Measurements from ENCODE around the gene KRT83. TPM values are rescaled to one million over a fixed set of nuclear protein-coding genes. Genes with fewer than 3 reads are reported as not detected.

The KRT83 gene
- not detected in 2 replicates for total RNA-seq

DNA sequence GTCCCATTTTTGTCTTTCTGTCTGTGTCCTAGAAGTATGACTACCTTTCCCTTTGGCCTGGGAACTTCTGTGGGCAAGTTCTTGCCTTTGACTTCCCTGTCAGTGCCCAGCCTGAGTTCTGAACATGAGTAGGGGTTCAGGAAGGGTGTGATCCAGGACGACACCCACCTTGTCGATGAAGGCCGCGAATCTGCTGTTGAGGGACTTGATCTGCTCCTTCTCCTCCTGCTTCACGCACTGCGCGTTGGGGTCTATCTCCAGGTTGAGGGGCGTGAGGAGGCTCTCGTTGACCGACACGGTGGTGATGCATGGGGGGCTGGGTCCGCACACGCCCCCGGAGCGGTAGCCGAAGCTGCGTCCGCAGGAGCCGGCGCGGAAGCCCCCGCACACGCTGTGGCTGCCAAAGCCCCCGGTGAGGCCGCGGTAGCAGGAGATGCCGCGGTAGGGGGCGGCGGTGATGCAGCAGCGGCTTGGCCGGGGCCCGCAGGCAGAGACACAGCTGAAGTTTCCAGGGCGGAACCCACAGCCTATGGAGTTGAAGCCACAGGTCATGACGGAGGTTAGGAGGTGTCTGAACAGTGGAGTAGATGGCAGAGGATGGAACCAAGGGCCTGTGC is at the start of gene KRT83:
KRT83 (minus strand) TSS at position 615 of the 617 bp plus-strand sequence; CDS start at position 552, 63 bp downstream.
- no peaks in the 10 kb centered on the region for H3K36me3 ChIP-seq (ENCODE audit: control insufficient read depth, insufficient read depth, low read length)
- no peak for TF ChIP-seq CTCF (IDR thresholded peaks at IDR 0.05; ENCODE audit: insufficient read depth, low read length, poor library complexity, severe bottlenecking)
- peaks cover 35% of the 10 kb centered on the region for H3K27me3 ChIP-seq (ENCODE audit: control insufficient read depth, insufficient read depth, low read length)
- H3K4me3 ChIP-seq (ENCODE audit: low read depth, low read length) = no peak within 1 kb of the TSS
- DNase-seq (ENCODE audit: low read depth) = no peak

DNA sequence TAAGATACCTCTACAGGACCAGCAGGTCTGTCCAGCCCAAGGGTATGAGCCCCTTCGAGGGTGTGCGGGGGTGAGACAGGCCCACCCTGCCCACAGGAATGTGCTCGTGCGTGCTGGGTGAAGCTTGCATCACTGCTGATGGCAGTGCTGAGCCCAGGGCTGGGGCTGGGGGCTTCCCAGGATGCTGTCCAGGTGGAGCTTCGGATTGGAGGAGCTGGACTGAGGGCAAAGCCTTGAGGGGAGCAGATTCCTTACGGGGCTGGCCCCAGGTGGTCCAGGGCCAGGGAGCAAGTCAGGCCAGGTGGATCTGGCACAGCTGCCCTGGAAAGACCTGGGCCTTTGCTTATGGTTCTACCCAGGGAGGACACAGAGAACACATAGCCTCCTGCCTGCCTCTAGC is 48.6 kb upstream of the KRT83 start:
- Histone ChIP-seq H3K36me3 (ENCODE audit: control insufficient read depth, insufficient read depth, low read length) (no peaks in the 10 kb centered on the region), H3K4me3 (ENCODE audit: low read depth, low read length) (no peak overlapping the region), H3K27me3 (ENCODE audit: control insufficient read depth, insufficient read depth, low read length) (peaks cover 14% of the 10 kb centered on the region)
- DNase-seq (ENCODE audit: low read depth) = no peak
- no peak for TF ChIP-seq CTCF (IDR thresholded peaks at IDR 0.05; ENCODE audit: insufficient read depth, low read length, poor library complexity, severe bottlenecking)

- H3K4me3 ChIP-seq (ENCODE audit: low read depth, low read length) = no peak overlapping the region
- no peak for DNase-seq (ENCODE audit: low read depth)
- H3K36me3 ChIP-seq (ENCODE audit: control insufficient read depth, insufficient read depth, low read length) = no peaks in the 10 kb centered on the region
- no peak for TF ChIP-seq CTCF (IDR thresholded peaks at IDR 0.05; ENCODE audit: insufficient read depth, low read length, poor library complexity, severe bottlenecking)
- peaks cover 14% of the 10 kb centered on the region for H3K27me3 ChIP-seq (ENCODE audit: control insufficient read depth, insufficient read depth, low read length)
Observed at GRCh38 chr12:52369211-52369610, 48.0 kb upstream of the KRT83 start.

DNA sequence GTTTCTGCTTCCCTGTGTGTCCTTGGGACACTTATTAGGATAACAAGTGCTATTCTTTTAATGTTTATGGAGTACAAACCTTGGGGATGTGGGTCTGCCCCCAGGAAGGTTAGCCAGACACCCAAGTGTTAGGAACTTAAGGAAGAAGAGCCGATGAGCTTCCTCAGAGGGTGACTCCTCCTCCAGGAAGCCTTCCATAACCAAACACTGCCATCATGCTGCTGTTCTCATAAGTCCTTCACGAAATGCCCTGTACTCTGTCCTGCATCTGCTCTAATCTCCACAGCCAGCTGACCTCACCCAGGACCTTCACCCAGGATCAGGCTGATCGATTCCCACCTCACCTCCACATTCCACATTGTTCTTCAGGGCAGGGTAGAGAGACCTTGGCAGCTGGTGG is 47.3 kb upstream of the KRT83 start:
- no peaks in the 10 kb centered on the region for H3K36me3 ChIP-seq (ENCODE audit: control insufficient read depth, insufficient read depth, low read length)
- TF ChIP-seq CTCF (IDR thresholded peaks at IDR 0.05; ENCODE audit: insufficient read depth, low read length, poor library complexity, severe bottlenecking) = no peak
- no peak for DNase-seq (ENCODE audit: low read depth)
- H3K27me3 ChIP-seq (ENCODE audit: control insufficient read depth, insufficient read depth, low read length) = peaks cover 14% of the 10 kb centered on the region
- H3K4me3 ChIP-seq (ENCODE audit: low read depth, low read length) = no peak overlapping the region

- H3K4me3 ChIP-seq (ENCODE audit: low read depth, low read length) = no peak overlapping the region
- H3K27me3 ChIP-seq (ENCODE audit: control insufficient read depth, insufficient read depth, low read length) = peaks cover 14% of the 10 kb centered on the region
- DNase-seq (ENCODE audit: low read depth) = no peak
- TF ChIP-seq CTCF (IDR thresholded peaks at IDR 0.05; ENCODE audit: insufficient read depth, low read length, poor library complexity, severe bottlenecking) = no peak
- no peaks in the 10 kb centered on the region for H3K36me3 ChIP-seq (ENCODE audit: control insufficient read depth, insufficient read depth, low read length)
Observed at GRCh38 chr12:52367876-52368275, 46.7 kb upstream of the KRT83 start.

All from kidney epithelial cell (primary cell).